ENCODE data around the gene SPAG9.

DNA sequence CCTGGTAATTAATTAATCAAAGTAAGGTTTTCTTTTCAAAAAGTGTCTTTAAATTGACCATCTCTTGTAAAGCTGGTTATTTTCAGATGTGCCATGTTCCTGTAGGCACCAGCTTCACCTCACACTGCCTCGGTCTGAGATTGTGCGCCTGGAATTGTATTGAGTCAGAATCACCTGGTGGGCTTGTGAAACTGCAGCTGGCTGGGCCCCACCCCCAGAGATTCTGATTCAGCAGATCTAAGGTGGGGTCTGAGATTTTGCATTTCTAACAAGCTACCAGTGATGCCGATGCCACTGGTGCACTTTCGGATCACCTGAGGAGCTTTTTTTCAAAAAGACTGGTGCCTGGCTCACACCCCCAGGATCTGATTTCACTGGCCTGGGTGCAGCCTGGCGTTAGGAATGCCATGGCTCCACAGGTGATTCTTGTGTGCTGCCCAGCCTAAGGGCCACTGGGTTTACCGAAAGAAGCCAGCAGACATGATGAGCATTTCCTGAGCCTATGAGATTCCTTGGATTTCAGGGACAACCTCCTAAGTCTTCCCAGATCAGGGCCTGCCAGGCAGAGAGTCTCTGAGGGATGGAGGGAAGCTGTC, 195.3 kb downstream of the SPAG9 start:
- TF ChIP-seq EZH2phosphoT487 (IDR thresholded peaks at IDR 0.05; ENCODE audit: borderline replicate concordance, low read length) = no peak
- no peak for TF ChIP-seq CTCF (IDR thresholded peaks at IDR 0.05; ENCODE audit: low read depth, low read length, poor library complexity, severe bottlenecking)
